ENCODE data around the gene EPO. TPM values are rescaled to one million over a fixed set of nuclear protein-coding genes. Genes with fewer than 3 reads are reported as not detected.

EPO gene
- total and polyA plus RNA-seq, 10 donors: 0.06 to 0.42 (median 0.19) TPM; not detected in 6

- intact Hi-C loops (cut with DNase I; ENCODE audit: low total_unique reads): no loop called here
- no peak for DNase-seq
- Histone ChIP-seq H3K27ac (peak overlapping the region in 2 of 8 donors; percentile 11 to 13), H3K4me1 (peaks cover 36 to 57% (median 47%) of the 10 kb centered on the region in 6 donors), H3K36me3 (peaks cover 0 to 68% (median 57%) of the 10 kb centered on the region in 6 donors), H3K27me3 (replicated peaks in 1 of 7) (no peaks in the 10 kb centered on the region), H3K9me3 (no peaks in the 10 kb centered on the region), H3K4me3 (no peak overlapping the region)
- TF ChIP-seq POLR2AphosphoS5 (IDR thresholded peaks at IDR 0.05) (peak in 1 of 3 donors; percentile 15), POLR2A (IDR thresholded peaks at IDR 0.05) (no peak)
- 86 to 93% (median 88%) methylated on average over 16 of the region's 16 CpGs for WGBS, 5 donors
These were observed 31.9 kb upstream of the EPO start for GRCh38 chr7:100688326-100688860.

- TF ChIP-seq POLR2A (IDR thresholded peaks at IDR 0.05) (no peak), POLR2AphosphoS5 (IDR thresholded peaks at IDR 0.05) (peak in 1 of 3 donors; percentile 41)
- Histone ChIP-seq H3K9me3 (no peaks in the 10 kb centered on the region), H3K4me3 (no peak overlapping the region), H3K27ac (peak overlapping the region in 2 of 8 donors; percentile 21 to 42), H3K36me3 (peaks cover 0 to 58% (median 46%) of the 10 kb centered on the region in 6 donors), H3K4me1 (peaks cover 36 to 59% (median 50%) of the 10 kb centered on the region in 6 donors), H3K27me3 (replicated peaks in 1 of 7) (no peaks in the 10 kb centered on the region)
- 75 to 90% (median 81%) methylated on average over 17 to 18 of the region's 18 CpGs for WGBS, 5 donors
- DNase-seq: no peak
- intact Hi-C loops (cut with DNase I; ENCODE audit: low total_unique reads): no loop called here
These were observed 30.8 kb upstream of the EPO start for GRCh38 chr7:100689230-100690135.

GRCh38 chr7:100691676-100692577 lies 28.3 kb upstream of the EPO start:
- 29 to 40% (median 34%) methylated on average over 25 to 28 of the region's 28 CpGs for WGBS, 5 donors

GRCh38 chr7:100692578-100692961 lies 27.7 kb upstream of the EPO start:
- no peak for DNase-seq

More at GRCh38 chr7:100691676-100692577, 28.3 kb upstream of the EPO start:
- H3K9me3 ChIP-seq: no peaks in the 10 kb centered on the region
- H3K4me1 ChIP-seq: peaks cover 39 to 71% (median 62%) of the 10 kb centered on the region in 6 donors
- peaks cover 0 to 33% (median 22%) of the 10 kb centered on the region in 6 donors for H3K36me3 ChIP-seq
- TF ChIP-seq POLR2AphosphoS5 (IDR thresholded peaks at IDR 0.05) (peak; percentile 52 to 74 (median 59)), CTCF (IDR thresholded peaks at IDR 0.05 in 8 of 11, conservative IDR thresholded peaks at IDR 0.05 in 3 of 11) (peak; percentile 84 to 99 (median 96)), POLR2A (IDR thresholded peaks at IDR 0.05) (no peak)
- peak; percentile 94 for DNase-seq
- intact Hi-C loops (cut with DNase I; ENCODE audit: low total_unique reads): no loop called here
- H3K4me3 ChIP-seq: peak overlapping the region in 5 of 8 donors; percentile 4 to 97 (median 88)
- peak overlapping the region in 3 of 8 donors; percentile 7 to 32 (median 23) for H3K27ac ChIP-seq
- no peaks in the 10 kb centered on the region for H3K27me3 ChIP-seq (replicated peaks in 1 of 7)

More at GRCh38 chr7:100692578-100692961, 27.7 kb upstream of the EPO start:
- WGBS, 5 donors: 56 to 70% (median 66%) methylated on average over 6 of the region's 6 CpGs
- no peaks in the 10 kb centered on the region for H3K9me3 ChIP-seq
- H3K36me3 ChIP-seq: peaks cover 0 to 27% (median 15%) of the 10 kb centered on the region in 6 donors
- H3K27me3 ChIP-seq (replicated peaks in 1 of 7): no peaks in the 10 kb centered on the region
- peaks cover 39 to 71% (median 62%) of the 10 kb centered on the region in 6 donors for H3K4me1 ChIP-seq
- intact Hi-C loops (cut with DNase I; ENCODE audit: low total_unique reads): no loop called here
- H3K4me3 ChIP-seq: peak overlapping the region; percentile 70 to 97 (median 86)
- H3K27ac ChIP-seq: peak overlapping the region in 3 of 8 donors; percentile 79 to 87 (median 86)
- no peak for TF ChIP-seq CTCF (IDR thresholded peaks at IDR 0.05 in 8 of 11, conservative IDR thresholded peaks at IDR 0.05 in 3 of 11)
- TF ChIP-seq POLR2A (IDR thresholded peaks at IDR 0.05): no peak
- no peak for TF ChIP-seq POLR2AphosphoS5 (IDR thresholded peaks at IDR 0.05)
